SIG-M5 (cell line): ENCODE results near the gene TUBD1.
"Not testable (repeated sequence)": the region's sequence is repeated elsewhere in the genome, so short reads cannot be mapped to it uniquely, and the experiment has no call there.

Experiments
- DNase-seq: peaks from one replicate; lab custom pipeline; 2025; lab: John Stamatoyannopoulos, UW

The TUBD1 gene

DNA sequence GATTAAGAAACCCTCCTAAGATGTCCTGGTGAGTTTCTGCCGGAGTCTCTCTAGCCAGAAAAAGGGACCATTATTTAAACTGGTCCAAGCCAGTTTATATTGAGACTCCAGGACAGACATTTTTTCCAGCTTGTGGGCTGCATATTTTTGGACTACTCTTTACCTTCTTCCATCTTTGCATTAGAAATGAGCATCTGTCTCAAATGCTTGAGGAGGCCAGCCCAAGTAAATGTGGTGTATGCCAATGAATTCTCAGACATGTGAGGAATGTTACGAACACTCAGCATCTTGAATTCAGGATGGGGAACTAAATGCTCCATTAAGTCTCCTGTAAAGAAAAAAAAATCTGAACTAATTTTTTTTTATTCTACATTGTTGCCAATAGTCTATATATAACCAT, 18.4 kb downstream of the TUBD1 start:
- DNase-seq, result no peak

DNA sequence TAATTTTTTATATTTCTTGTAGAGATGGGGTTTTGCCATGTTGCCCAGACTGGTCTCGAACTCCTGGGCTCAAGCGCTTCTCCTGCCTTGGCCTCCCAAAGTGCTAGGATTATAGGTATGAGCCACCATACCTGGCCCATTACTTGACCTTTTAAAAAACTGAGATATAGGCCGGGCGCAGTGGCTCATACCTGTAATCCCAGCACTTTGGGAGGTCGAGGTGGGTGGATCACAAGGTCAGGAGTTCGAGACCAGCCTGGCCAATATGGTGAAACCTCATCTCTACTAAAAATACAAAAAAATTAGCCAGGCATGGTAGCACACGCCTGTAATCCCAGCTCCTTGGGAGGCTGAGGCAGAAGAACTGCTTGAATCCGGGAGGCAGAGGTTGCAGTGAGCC, 19.3 kb downstream of the TUBD1 start:
- DNase-seq, result not testable (repeated sequence)

DNA sequence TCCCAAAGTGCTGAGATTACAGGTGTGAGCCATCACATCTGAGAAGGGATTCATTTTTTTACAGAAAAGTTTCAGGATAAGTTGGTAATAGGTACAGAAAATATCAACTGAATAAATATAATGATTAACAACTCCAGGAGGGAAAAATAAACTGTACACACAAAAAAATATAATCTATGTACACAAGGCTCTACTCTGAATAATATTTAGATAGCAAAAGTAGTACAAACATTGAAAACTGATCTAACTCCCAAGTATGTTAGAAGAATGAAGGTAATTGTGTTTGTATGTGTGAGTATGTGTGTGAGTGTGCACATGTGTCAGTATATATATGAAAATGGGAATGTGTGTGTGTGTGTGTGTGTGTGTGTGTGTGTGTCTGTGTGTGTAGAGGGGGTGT, 20.4 kb downstream of the TUBD1 start:
- DNase-seq, result no peak

DNA sequence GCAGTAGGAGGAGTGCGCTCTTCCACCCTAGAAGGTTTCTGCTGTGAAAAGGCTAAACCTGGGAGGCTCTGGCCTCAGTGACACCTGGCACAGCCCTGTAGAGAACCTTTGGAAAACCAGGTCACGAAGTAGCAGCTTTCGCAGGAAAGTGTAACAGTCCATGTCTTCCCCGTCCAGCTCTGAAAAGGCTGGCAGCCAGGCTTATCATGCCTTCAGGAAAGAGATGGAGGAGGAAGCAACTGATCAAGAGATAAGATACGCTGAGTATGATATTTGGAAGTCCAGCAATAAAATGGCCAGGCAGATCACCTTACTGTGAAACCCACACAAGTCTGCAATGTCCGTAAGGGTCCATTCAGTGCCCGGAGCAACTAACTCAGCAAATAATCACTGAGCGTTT, 22.3 kb downstream of the TUBD1 start:
- no peak for DNase-seq

DNA sequence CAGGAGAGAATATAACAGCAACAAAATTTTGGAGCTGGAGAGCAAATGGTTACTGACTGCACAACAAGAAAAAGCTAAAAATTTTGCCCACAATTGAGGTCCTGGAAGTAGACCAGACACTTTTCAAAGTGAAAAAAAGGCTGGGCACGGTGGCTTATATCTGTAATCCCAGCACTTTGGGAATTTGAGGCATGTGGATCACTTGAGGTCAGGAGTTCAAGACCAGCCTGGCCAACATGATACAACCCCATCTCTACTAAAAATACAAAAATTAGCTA, 22.9 kb downstream of the TUBD1 start:
- DNase-seq, result no peak

DNA sequence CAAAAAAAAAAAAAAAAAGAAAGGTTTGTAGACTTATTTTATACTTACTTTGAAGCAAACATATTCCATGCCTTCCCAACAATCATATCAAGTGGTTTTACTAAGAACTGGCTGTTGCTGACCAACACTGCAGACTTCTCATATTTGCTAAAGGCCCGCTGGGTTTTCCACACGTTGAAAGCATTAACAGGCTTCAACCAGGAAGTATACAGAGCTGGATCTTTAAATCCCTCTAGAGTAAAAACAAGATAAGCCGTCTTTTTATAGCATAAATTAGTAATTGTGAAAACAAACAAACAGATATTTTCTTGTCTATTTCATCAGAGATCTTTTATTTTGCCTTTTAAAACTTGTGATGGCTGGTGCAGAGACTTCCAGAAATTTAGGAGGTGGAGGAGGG, 29.1 kb downstream of the TUBD1 start:
- DNase-seq, result no peak

DNA sequence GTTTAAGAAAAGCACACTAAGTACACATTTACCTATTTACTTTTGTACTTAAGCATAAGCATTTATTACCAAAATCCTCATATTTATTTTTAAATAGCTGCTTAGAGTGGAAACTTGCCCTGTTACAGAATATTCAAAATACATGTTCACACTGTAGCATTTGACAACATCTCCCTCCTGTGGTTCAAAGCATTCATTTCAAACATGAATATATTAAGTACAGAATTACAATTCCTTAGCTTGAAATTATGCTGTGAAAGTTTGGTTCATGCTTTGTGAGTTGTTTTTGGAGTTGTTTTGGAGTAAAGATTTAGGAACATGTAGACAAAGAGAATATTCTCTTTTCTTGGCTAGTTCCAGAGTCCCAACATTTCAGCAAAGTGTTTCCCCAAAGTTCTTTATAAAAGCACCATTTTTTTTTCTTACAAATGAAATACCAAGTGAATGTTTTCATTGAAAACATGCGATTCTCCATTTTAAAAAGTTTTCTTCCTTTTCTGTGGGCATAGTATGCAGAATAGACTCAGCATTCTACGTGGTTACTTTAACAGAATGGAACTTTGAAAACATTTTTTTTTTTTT, 33.2 kb downstream of the TUBD1 start:
- no peak for DNase-seq

DNA sequence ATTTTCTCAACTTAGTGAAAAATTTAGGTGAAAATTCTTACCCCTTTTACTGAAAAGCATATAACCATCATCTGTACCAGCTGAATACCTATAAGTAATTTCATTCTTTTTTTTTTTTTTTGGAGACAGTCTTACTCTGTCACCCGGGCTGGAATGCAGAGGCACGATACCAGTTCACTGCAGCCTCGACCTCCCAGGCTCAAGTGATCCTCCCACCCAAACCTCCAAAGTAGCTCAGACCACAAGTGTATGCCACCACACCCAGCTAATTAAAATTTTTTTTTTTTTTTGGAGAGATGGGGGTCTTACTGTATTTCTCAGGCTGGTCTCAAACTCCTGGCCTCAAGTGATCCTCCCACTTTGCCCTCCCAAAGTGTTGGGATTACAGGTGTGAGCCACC, 33.8 kb downstream of the TUBD1 start:
- no peak for DNase-seq

DNA sequence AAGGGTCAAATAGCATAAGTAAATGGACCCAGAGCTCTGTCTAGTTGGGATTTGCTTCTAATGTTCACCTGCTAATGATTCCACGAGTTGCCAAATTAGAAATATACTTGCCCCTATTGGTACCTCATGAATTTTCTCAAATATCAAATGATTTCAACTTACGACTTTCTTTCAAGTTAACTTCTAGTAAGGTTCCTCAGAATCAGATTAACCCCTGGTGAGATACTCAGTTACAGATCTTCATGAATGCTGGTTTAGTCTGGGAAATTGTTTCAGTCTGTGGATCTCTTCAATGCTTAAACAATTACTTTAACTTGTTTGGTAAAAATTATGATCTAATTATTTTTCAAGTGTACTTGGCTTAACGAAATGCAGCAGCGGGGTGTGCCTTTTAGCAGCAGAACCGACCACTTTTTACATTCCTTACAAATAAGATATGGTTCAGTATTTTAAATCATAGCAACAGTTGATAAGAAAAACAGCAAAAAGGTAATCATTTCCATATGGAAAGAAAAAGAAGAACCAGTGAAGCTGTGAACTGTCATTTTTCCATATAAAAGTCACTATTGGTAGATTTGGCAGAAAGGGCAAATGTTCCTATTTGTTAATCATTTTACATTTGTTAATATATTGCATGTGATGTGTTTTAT, 34.5 kb downstream of the TUBD1 start:
- no peak for DNase-seq

DNA sequence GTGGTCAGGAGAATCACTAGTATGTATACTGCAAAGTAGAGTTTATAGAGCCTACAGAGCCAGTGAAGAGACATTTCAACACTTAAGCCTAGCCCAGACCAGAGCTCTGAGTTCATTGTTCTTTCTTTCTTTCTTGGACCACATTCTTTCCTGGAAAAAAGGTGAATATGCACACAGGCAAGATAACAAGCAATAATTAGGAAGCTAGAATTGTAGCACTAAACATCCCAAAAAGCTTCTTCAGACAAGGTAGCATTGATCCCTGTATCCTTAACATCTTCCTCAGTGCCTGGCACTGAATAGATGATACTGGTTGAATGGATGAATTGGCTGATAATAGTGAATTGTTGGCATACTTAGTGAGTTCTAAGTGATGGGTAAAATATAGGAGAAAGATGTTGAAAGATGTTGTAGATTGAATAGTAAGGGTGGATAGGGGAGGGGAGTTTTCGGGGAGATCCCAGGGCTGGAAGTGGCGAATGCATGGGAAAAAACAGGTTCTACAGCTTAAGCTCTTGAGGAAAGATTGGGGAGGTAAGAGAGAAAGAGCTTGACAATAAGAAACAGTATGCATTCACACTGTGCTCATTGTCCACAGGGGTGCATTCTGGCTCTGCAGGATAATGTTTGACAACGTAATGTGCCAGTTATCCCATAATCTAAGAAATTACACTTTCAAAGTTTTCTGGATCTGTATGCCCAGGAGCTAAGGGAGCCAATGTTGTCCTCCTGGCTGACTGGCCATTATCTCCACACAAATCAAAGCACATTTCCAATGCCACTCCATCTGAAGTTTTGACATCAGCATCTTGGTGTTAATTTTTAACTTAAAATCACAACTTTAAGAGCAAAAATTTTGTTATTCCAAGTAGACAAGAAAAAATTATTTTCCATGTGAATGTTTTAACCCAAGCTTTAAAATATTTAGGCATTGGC, 35.6 kb downstream of the TUBD1 start:
- no peak for DNase-seq

DNA sequence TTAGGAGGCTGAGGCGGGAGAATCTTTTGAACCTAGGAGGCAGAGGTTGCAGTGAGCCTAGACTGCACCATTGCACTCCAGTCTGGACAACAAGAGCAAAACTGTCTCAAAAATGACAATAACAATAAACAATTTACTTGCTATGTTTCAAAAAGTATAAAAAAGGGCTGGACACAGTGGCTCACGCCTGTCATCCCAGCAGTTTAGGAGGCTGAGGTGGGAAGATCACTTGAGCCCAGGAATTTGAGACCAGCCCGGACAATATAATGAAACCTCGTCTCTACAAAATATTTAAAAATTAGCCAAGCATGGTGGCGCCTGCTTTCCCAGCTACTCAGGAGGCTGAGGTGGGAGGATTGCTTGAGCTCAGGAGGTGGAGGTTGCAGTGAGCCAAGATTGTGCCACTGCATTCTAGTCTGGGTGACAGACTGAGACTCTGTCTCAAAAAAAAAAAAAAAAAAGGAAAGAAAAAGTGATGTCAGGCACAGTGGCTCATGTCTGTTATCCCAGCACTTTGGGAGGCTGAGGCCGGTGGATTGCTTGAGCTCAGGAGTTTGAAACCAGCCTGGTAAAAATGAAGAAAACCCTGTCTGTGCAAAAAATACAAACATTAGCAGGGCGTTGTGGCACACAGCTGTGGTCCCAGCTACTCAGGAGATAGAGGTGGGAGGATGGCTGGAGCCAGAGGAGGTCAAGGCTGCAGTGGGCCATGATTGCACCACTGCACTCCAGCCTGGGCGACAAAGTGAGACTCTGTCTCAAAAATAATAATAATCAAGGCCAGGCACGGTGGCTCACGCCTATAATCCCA, 38.6 kb downstream of the TUBD1 start:
- DNase-seq, result not testable (repeated sequence)

DNA sequence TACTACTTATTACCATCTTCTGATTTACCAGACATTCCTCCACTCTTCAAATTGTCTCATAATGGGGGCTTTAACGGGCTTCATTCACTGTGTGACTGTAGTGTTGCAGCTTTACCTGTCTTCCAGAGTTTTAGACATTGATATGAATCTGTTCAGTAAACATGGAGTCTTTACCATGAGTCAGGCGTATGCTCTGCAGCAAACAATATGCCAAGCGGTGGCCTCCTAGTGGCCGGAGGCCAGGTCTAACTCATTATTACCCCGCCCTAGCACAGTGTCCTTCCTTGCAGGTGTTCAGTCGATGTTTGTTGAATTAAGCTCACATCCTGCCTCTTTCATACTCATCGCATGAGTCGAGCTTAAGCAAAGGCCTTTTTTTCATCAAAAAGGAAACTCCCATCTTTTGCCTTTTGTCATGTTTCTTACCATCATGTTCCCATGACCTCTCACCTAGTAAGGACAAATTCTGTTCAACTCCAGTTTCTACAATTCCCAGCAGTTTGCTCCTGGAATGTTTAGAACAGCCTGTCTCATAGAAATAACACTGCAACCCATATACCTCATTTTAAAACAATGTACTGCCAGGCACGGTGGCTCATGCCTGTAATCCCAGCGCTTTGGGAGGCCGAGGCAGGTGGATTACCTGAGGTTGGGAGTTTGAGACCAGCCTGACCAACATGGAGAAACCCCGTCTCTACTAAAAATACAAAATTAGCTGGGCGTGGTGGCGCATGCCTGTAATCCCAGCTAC, 39.4 kb downstream of the TUBD1 start:
- no peak for DNase-seq

DNA sequence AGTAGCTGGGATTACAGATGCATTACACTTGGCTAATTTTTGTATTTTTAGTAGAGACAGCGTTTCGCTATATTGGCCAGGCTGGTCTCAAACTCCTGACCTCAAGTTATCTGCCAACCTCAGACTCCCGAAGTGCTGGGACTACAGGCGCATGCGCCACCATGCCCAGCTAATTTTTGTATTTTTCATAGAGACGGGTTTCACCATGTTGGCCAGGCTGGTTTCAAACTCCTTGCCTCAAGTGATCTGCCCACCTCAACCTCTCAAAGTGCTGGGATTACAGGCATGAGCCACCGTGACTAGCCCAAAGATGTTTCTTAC, 39.9 kb downstream of the TUBD1 start:
- not testable (repeated sequence) for DNase-seq

DNA sequence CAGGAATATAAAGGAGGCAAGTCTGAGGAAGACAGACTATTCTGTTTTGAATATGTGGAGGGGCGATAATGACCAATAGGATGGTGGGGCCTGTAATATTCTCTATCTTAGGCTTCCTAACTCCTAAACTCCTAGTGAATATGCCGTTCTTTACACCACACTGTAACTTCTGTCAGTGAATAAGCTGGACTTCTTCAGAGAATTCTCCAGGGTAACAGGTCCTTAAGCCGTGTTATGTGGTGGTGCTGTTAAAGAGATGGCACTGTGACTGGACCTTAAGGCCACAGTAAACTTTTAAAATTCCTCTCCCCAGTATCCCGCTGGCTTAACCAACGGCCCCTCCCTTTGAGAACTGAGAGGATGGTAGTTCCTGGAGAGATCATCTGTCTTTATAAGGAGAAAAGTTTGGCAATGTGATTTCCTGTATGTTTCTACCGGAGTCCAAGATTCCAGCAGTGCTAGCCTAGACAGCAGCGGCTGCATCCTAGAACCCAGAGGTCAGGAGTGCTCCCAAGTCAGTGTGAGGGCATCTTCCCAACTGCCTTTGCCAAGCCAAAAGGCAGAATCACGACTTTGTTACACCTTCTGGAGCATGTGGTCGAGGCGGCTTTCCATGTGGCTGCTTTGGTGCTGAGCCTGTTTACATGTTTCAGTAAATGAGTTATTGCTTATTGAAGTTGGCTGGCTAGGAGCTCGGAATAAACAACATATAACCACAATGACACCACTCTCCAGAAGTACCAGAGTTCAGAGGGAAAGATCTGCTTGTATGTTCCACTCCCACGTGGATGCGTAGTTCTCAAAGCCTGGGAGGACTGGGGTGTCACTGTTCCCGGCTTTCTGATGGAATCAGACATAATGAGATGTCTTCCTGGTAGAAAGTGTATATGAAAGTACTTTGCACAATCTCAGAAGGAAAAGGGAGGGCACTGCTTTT, 41.0 kb downstream of the TUBD1 start:
- no peak for DNase-seq

DNA sequence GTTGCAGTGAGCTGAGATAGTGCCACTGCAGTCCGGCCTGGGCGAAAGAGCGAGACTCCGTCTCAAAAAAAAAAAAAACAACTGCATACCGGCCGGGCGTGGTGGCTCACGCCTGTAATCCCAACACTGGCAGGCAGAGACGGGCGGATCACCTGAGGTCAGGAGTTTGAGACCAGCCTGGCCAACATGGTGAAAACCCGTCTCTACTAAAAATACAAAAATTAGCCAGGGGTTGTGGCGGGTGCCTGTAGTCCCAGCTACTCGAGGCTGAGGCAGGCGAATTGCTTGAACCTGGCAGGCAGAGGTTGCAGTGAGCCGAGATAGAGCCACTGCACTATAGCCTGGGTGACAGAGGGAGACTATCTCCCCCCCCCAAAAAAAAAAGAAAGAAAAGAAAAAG, 42.4 kb downstream of the TUBD1 start:
- not testable (repeated sequence) for DNase-seq

DNA sequence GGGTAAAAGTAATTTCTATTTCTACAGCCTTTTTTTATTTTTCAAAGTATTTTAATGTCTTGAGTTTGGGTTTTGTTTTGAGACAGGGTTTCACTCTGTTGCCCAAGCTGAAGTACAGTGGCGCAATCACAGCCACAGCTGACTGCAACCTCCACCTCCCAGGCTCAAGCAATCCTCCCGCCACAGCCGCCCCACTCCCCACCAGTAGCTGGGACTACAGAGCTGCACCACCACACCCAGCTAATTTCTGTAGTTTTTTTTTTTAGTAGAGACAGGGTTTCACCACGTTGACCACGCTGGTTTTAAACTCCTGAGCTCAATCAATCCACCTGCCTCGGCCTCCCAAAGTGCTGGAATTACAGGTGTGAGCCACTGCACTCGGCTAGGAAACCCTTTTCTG, 44.0 kb downstream of the TUBD1 start:
- DNase-seq, result peak; percentile 34

DNA sequence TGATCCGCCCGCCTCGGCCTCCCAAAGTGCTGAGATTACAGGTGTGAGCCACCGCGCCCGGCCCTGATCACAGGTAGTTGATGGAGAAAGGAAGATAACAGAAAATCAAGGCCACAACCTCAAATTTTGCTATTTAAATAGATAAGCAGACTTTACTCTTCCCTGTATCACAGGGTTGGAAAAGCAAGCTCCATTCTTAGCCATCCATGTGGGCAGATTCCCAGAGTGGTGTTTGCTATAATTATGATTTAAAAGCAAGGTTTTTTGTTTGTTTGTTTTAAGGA, 44.4 kb downstream of the TUBD1 start:
- no peak for DNase-seq

DNA sequence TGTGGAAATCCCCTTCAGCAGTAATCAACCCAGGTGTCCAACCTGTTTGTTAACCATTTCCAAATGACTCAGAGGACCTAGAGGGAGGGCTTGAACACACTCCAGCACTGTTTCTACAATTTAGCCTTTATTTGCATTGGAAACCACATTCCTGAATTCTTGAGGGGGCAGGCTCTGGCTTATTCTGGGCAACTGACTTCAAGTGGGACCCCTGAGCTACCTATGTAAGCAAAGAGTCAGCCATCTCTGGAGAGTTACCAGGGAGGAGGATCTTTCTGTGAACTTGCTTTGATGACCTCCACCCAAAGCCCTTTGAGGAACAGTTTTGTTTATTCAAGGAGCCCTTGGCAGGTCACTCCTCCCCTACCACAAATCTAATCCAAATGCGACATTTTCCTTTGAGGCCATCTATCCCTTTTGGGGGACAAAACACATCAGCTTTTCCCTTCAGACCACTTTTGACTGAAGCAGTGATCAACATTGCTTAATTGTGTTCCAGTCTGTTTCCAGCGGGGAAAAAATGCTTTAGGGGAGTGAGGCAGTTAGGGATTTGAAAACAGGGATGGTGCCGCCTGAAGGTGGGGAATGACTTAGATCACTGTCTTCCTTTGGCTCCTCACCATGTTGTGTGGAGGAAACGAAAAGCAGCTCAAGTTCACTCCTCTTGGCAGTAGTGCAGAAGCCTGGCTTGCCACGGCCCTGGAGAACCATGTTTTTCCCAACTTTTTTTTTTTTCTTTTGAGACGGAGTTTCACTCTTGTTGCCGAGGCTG, 46.2 kb downstream of the TUBD1 start:
- DNase-seq, result no peak

DNA sequence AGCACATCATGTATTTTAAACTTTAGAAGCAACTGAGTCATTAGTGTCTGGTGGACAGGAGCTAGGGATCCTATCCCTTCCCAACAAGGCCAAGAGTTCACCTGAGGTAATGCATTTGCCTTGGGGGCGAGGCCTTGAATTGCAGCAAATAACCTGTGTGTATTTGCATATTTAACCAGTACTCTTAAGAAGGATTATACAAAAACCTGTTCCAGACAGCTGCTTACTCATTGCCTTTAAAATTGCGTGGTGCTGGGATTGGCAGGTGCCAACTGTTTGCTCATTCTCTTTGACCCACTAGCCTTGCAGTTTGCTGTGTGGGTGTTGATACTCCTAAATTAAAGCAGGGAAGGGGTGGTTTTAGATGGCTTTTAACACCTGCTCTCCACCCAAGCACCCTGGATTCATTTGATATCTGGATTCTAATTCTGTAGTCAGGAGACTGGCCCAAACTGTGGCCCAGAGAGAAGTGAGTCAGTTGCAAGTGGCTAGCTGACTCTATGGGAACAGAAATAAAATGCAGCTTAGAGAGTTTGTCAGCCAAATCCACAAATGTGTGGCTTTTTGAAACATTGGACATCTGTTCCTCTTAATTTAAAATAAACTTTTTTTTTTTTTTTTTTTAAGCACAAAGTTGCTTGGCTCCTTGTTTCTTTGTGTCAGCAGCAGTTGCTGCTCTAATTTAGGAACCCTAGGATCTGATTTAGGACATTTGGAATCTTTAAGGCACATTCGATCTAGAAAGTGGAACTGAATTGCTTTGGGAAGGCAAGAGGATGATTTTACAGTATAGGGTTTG, 46.9 kb downstream of the TUBD1 start:
- no peak for DNase-seq
